ENCODE measurements around the gene MCFD2.

DNA sequence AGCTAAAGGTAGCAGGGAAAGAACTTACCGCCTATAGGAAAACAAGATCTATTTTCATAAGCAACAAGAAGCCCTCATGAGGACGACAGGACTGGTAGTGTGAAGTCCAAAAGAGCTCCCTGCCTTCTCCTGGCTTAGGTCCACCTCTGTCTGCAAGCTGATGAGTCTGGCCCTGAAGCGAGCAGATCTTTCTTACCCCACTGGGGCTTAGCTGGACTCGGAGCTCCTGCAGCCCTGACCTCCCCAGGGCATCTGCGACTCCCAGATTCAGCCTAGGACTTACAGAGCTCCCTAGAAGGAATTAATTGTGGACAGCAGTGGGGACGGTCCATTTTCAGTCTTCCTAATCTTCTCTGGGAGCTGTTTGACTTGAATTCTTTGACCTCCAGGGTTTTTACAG, 53.7 kb downstream of the MCFD2 start:
- TF ChIP-seq POLR2AphosphoS5 (IDR thresholded peaks at IDR 0.05; ENCODE audit: low read depth, low read length) (no peak), POLR2A (IDR thresholded peaks at IDR 0.05; ENCODE audit: low read depth, low read length) (no peak), TAF1 (IDR thresholded peaks at IDR 0.05; ENCODE audit: low read depth, low read length) (no peak), PAX5 (IDR thresholded peaks at IDR 0.05; ENCODE audit: insufficient read depth, low read length, severe bottlenecking) (no peak)
